Lower lobe of right lung (tissue), 2 donors: ENCODE data around the gene TET1. TPM values are rescaled to one million over a fixed set of nuclear protein-coding genes. Genes with fewer than 3 reads are reported as not detected.

Experiments
- ATAC-seq, 2 donors: fragments of 200-7000 bp; cut with Tn5 transposase; one replicate each; pipeline ENCODE4 v1.9.1; 2020 to 2022; ENCODE audit warnings: mild to moderate bottlenecking in 2 of 2, moderate library complexity in 2 of 2
- DNase-seq: peaks from one replicate; pipeline ENCODE4 v3.0.0-alpha.2; 2020
- H3K27ac ChIP-seq: fragments of 200-600 bp; one replicate; pipeline ENCODE4 v1.8.0; 2022
- H3K27me3 ChIP-seq: fragments of 200-600 bp; one replicate; pipeline ENCODE4 v1.8.0; 2022; ENCODE audit warnings: low read depth
- H3K36me3 ChIP-seq: fragments of 200-600 bp; one replicate; pipeline ENCODE4 v1.8.0; 2022; ENCODE audit warnings: mild to moderate bottlenecking
- H3K4me1 ChIP-seq: fragments of 200-600 bp; one replicate; pipeline ENCODE4 v1.8.0; 2022
- H3K4me3 ChIP-seq: fragments of 200-600 bp; one replicate; pipeline ENCODE4 v1.8.0; 2022; ENCODE audit warnings: mild to moderate bottlenecking
- H3K9me3 ChIP-seq: fragments of 200-600 bp; one replicate; pipeline ENCODE4 v1.8.0; 2022
- intact Hi-C: fragments of 100-400 bp; cut with DNase I; formaldehyde crosslinking; loops from one replicate; pipeline ENCODE4 v1.11.0; 2022
- total RNA-seq: library from RNA; stranded (reverse); fragmentation: NEBNext Ultra II Directional; extraction: Animal tissue kit (Norgen Biotek cat#: 25700); gene quantifications from one replicate; pipeline ENCODE4 v1.2.1, GENCODE V29; 2021
- TF ChIP-seq, protein P1 (sequence below): fragments of 200-600 bp; IDR thresholded peaks from one replicate; pipeline ENCODE4 v1.8.0; 2022; ENCODE audit warnings: antibody characterized with exemption, mild to moderate bottlenecking
- donor health status: DM: no; HTN: yes; CAD: no; lungs with severe emphysema.

Gene TET1
- total RNA-seq, 1 donor from 2014 or later: 1.8 TPM

DNA sequence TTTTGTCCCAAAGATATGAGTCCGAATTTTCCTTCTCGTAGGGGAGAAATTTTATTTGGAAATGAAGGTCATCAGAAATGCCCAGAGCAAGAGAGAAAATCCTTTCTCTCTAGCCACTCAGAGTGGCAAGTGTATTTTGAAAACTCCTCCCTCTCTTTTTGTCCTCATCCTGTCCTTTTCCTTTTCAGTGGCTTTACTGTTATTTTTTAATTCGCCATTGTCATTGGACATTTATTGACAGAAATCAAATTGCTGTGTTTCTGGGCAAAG, 39.6 kb downstream of the TET1 start:
- no peaks in the 10 kb centered on the region for H3K36me3 ChIP-seq
- no peaks in the 10 kb centered on the region for H3K27me3 ChIP-seq
- DNase-seq: no peak
- intact Hi-C loops: no loop called here
- ATAC-seq: no peak
- H3K27ac ChIP-seq: peak overlapping the region; percentile 74
- peak overlapping the region; percentile 62 for H3K4me3 ChIP-seq
- peaks cover 34% of the 10 kb centered on the region for H3K4me1 ChIP-seq
- TF ChIP-seq, protein P1, sequence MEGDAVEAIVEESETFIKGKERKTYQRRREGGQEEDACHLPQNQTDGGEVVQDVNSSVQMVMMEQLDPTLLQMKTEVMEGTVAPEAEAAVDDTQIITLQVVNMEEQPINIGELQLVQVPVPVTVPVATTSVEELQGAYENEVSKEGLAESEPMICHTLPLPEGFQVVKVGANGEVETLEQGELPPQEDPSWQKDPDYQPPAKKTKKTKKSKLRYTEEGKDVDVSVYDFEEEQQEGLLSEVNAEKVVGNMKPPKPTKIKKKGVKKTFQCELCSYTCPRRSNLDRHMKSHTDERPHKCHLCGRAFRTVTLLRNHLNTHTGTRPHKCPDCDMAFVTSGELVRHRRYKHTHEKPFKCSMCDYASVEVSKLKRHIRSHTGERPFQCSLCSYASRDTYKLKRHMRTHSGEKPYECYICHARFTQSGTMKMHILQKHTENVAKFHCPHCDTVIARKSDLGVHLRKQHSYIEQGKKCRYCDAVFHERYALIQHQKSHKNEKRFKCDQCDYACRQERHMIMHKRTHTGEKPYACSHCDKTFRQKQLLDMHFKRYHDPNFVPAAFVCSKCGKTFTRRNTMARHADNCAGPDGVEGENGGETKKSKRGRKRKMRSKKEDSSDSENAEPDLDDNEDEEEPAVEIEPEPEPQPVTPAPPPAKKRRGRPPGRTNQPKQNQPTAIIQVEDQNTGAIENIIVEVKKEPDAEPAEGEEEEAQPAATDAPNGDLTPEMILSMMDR: no peak
- no peaks in the 10 kb centered on the region for H3K9me3 ChIP-seq

DNA sequence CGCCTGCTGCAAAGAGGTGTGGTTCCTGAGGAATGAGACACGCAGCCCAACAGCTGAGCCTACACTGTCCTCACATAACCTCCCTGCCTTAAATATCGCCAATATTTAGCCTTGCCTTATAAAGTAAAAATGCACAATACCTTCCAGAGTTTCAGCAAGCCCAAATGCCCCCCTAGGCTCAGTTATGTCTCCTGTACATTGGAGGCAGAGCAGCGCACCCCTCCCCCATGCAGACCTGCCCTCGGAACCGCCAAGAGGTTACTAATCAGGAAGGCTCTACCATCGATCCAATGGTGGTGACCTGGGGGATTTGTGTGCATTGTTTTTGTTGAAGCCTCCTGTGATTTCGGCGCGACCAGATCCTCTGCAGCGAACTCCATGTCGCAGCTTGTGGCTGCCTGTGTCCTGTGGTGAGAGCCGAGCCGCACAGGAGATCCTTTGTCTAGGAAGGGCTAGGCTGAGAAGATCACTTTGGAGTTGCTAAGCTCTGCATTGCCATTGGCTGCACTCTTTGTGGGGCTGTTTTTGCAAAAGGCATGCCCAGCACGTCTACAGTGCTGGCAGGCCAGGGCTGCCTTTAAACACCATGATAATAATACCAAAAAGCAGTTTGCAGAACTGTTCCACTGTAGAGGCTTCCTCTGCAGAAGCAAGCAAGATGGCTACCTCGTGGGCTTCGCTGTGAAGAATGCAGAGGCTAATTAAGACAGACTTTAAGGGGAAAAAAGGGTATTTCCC, 40.1 kb downstream of the TET1 start:
- peak; percentile 69 for DNase-seq
- TF ChIP-seq, protein P1: no peak
- Histone ChIP-seq H3K4me3 (peak overlapping the region; percentile 62), H3K27me3 (no peaks in the 10 kb centered on the region), H3K27ac (peak overlapping the region; percentile 74), H3K4me1 (peaks cover 34% of the 10 kb centered on the region), H3K36me3 (no peaks in the 10 kb centered on the region), H3K9me3 (no peaks in the 10 kb centered on the region)
- intact Hi-C loops: no loop called here
- ATAC-seq: peak; percentile 92 to 94

DNA sequence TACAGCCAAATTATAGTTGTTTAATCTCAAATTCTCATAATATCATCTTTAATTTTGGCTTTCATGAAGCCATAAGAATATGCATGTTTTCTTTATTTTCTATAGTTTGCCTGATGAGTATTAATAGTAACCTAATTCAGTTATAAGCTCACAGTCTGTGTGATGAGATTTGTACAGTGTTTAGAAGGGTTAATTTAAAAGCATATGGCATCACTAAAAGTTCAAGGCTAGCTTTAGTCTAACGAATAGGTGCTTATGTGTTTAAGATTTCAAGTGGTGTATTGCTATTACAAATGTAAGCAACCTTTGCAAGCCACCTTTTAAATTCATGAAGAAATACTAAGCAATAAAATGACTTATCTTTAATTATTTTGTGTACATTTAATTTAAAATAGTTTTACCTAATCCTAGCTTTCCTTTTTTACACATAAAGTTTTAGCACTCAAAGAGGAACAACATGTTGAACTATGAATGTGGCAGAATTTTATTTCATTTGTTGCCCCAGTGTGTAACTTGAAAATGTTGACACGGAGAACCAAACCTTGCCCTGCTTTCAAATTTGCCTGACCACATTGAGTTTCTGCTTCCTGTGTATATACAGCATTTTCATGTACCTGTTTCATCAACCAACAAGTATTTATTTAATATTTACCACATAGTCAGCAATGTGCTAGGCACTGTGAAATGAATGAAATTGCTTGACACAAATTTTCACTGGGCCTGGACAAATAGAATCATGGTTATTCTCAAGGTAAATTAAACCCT, 41.5 kb downstream of the TET1 start:
- H3K27ac ChIP-seq: no peak overlapping the region
- no peak for ATAC-seq
- peaks cover 34% of the 10 kb centered on the region for H3K4me1 ChIP-seq
- intact Hi-C loops: no loop called here
- H3K4me3 ChIP-seq: no peak overlapping the region
- TF ChIP-seq, protein P1: no peak
- H3K9me3 ChIP-seq: no peaks in the 10 kb centered on the region
- no peak for DNase-seq
- H3K27me3 ChIP-seq: no peaks in the 10 kb centered on the region
- H3K36me3 ChIP-seq: no peaks in the 10 kb centered on the region

DNA sequence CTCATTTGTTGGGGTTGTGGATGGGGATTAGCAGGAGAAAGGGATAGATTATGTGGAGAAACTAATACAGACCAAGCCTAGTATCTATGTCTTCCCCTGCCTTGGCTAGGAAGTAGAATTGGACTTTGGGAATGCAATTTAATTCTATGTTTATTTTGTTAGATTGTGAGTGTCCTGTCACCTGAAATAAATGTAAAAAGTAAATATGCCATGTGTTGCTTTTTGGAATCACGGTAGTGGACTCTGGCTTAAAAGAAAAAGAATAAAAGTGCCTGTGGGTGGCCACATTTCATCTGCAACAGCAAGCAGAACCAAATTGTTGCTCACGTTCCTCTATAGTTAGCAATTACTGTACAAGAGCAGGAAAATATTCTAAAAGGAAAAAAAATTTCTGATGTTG, 42.3 kb downstream of the TET1 start:
- ATAC-seq (no peak), DNase-seq (no peak)
- H3K27ac ChIP-seq: no peak overlapping the region
- no peaks in the 10 kb centered on the region for H3K36me3 ChIP-seq
- H3K4me3 ChIP-seq: no peak overlapping the region
- TF ChIP-seq, protein P1: no peak
- no peaks in the 10 kb centered on the region for H3K27me3 ChIP-seq
- no peaks in the 10 kb centered on the region for H3K9me3 ChIP-seq
- intact Hi-C loops: no loop called here
- H3K4me1 ChIP-seq: peaks cover 34% of the 10 kb centered on the region

DNA sequence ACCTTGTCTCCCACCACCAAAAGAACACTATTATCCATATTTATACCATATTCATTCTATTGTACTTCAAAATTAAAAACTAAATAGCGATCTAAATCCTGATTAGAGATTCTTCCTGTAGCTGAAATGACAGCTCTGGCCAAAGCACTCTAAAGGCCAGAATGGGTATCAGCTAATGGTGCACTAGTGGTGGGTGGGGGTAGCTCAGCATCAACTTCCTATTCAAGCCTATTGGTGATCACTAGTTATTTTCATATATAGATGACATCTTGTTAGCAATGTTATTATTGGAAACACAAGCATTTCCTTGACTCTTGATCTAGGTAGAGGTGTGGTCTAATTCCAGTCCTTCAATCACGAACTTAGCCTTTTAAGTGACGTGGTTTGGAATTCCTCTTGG, 43.6 kb downstream of the TET1 start:
- no peak for ATAC-seq
- intact Hi-C loops: no loop called here

More for the DNA sequence above, 43.6 kb downstream of the TET1 start:
- H3K4me3 ChIP-seq: no peak overlapping the region
- no peak for DNase-seq
- no peaks in the 10 kb centered on the region for H3K36me3 ChIP-seq
- H3K27ac ChIP-seq: no peak overlapping the region
- H3K27me3 ChIP-seq: no peaks in the 10 kb centered on the region
- no peaks in the 10 kb centered on the region for H3K9me3 ChIP-seq
- peaks cover 34% of the 10 kb centered on the region for H3K4me1 ChIP-seq
- TF ChIP-seq, protein P1: no peak
